Measurements from ENCODE around the gene LDB2.

DNA sequence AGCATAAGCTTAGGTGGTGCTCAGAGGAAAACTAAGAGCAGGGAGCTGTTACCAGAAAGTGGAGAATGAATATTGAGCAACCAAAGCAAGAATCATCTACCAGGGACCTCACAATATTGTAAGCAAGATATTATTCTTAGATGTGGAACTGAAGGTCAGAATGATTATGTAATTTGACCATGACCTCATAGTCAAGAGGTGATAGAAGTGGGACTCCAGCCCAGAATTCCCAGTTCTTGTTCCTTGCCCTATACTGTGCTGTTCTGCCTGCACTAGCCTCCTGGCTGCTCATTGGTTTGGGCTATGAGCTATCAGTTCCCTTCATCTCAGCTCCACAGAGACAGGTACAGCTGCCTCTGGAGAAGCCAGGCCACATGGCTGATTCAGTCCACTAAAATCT is 229.4 kb downstream of the LDB2 start:
- TF ChIP-seq, protein P1, sequence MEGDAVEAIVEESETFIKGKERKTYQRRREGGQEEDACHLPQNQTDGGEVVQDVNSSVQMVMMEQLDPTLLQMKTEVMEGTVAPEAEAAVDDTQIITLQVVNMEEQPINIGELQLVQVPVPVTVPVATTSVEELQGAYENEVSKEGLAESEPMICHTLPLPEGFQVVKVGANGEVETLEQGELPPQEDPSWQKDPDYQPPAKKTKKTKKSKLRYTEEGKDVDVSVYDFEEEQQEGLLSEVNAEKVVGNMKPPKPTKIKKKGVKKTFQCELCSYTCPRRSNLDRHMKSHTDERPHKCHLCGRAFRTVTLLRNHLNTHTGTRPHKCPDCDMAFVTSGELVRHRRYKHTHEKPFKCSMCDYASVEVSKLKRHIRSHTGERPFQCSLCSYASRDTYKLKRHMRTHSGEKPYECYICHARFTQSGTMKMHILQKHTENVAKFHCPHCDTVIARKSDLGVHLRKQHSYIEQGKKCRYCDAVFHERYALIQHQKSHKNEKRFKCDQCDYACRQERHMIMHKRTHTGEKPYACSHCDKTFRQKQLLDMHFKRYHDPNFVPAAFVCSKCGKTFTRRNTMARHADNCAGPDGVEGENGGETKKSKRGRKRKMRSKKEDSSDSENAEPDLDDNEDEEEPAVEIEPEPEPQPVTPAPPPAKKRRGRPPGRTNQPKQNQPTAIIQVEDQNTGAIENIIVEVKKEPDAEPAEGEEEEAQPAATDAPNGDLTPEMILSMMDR (IDR thresholded peaks at IDR 0.05), result no peak
- TF ChIP-seq, protein P2, sequence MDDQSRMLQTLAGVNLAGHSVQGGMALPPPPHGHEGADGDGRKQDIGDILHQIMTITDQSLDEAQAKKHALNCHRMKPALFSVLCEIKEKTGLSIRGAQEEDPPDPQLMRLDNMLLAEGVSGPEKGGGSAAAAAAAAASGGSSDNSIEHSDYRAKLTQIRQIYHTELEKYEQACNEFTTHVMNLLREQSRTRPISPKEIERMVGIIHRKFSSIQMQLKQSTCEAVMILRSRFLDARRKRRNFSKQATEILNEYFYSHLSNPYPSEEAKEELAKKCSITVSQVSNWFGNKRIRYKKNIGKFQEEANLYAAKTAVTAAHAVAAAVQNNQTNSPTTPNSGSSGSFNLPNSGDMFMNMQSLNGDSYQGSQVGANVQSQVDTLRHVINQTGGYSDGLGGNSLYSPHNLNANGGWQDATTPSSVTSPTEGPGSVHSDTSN (IDR thresholded peaks at IDR 0.05), result no peak

All from A549 (cell line).